Mucosa of descending colon (tissue), 3 donors: Measurements from ENCODE around the gene CHMP5. TPM values are rescaled to one million over a fixed set of nuclear protein-coding genes. Genes with fewer than 3 reads are reported as not detected.

ENCODE experiments used
- ATAC-seq: fragments of 200-7000 bp; cut with Tn5 transposase; one replicate; pipeline ENCODE4 v1.9.1; 2020; ENCODE audit warnings: mild to moderate bottlenecking, moderate library complexity
- DNase-seq, 3 donors: peaks; one replicate each; pipeline ENCODE4 v3.0.0-alpha.2; 2020
- H3K36me3 ChIP-seq: fragments of 200-600 bp; one replicate; pipeline ENCODE4 v1.8.0; 2021; ENCODE audit warnings: low read depth, mild to moderate bottlenecking
- H3K4me1 ChIP-seq: fragments of 200-600 bp; one replicate; pipeline ENCODE4 v1.8.0; 2021; ENCODE audit warnings: low read depth, mild to moderate bottlenecking
- H3K4me3 ChIP-seq: fragments of 200-600 bp; one replicate; pipeline ENCODE4 v1.8.0; 2021; ENCODE audit warnings: mild to moderate bottlenecking
- H3K9me3 ChIP-seq: fragments of 200-600 bp; one replicate; pipeline ENCODE4 v1.8.0; 2021; ENCODE audit warnings: mild to moderate bottlenecking
- CTCF ChIP-seq: fragments of 200-600 bp; IDR thresholded peaks from one replicate; pipeline ENCODE4 v1.8.0; 2022; ENCODE audit warnings: antibody characterized with exemption, mild to moderate bottlenecking
- intact Hi-C, 2 donors: fragments of 100-400 bp; cut with DNase I in 1 of 2; cut with micrococcal nuclease in 1 of 2; formaldehyde crosslinking; loops; one replicate each; pipeline versions ENCODE4 v1.11.0 to v1.11.1; 2022; cut with DNase I, micrococcal nuclease
- total RNA-seq, 3 donors: library from RNA; stranded (reverse); fragmentation: NEBNext Ultra II Directional in 2 of 3; extraction: Animal tissue kit (Norgen Biotek cat#: 25700) in 2 of 3; gene quantifications; one replicate each; pipeline versions ENCODE4 v1.2.1 to v1.2.4, GENCODE V29; 2021 to 2023
- donor health status: DM: no; HTN: no; CAD: no; lungs with moderate emphysema.
- donor health status: DM: no; HTN: no; CAD: no.
- donor health status: DM: no; HTN: yes; CAD: no.

CHMP5 gene
- total RNA-seq, 3 donors from 2014 or later: 72.2 to 98.1 (median 84.3) TPM

GRCh38 chr9:33287087-33287490 lies 22.2 kb downstream of the CHMP5 start:
- TF ChIP-seq CTCF: peak; percentile 47
- peak; percentile 27 for ATAC-seq
- H3K4me1 ChIP-seq: peaks cover 14% of the 10 kb centered on the region
- H3K9me3 ChIP-seq: no peaks in the 10 kb centered on the region
- intact Hi-C loops: no loop called here
- H3K4me3 ChIP-seq: no peak overlapping the region
- H3K36me3 ChIP-seq: no peaks in the 10 kb centered on the region
- peak in 1 of 3 donors; percentile 71 for DNase-seq

- ATAC-seq (no peak), DNase-seq (peak in 1 of 3 donors; percentile 35)
- no peak overlapping the region for H3K4me3 ChIP-seq
- no peaks in the 10 kb centered on the region for H3K36me3 ChIP-seq
- TF ChIP-seq CTCF: no peak
- intact Hi-C loops: no loop called here
- peaks cover 17% of the 10 kb centered on the region for H3K4me1 ChIP-seq
- H3K9me3 ChIP-seq: no peaks in the 10 kb centered on the region
These were observed 23.4 kb downstream of the CHMP5 start for GRCh38 chr9:33288235-33288634.

- intact Hi-C loops: no loop called here
- DNase-seq (peak in 2 of 3 donors; percentile 53 to 66), ATAC-seq (no peak)
- Histone ChIP-seq H3K4me1 (peaks cover 24% of the 10 kb centered on the region), H3K9me3 (no peaks in the 10 kb centered on the region), H3K36me3 (no peaks in the 10 kb centered on the region), H3K4me3 (no peak overlapping the region)
- TF ChIP-seq CTCF: no peak
These were observed 24.1 kb downstream of the CHMP5 start for GRCh38 chr9:33288828-33289483.

GRCh38 chr9:33289496-33289895 lies 24.6 kb downstream of the CHMP5 start:
- no peak overlapping the region for H3K4me3 ChIP-seq
- H3K9me3 ChIP-seq: no peaks in the 10 kb centered on the region
- intact Hi-C loops: no loop called here
- DNase-seq (peak; percentile 37 to 53 (median 49)), ATAC-seq (no peak)
- H3K4me1 ChIP-seq: peaks cover 24% of the 10 kb centered on the region
- TF ChIP-seq CTCF: no peak
- no peaks in the 10 kb centered on the region for H3K36me3 ChIP-seq

GRCh38 chr9:33289936-33290246 lies 25.0 kb downstream of the CHMP5 start:
- intact Hi-C loops: no loop called here
- Histone ChIP-seq H3K4me3 (peak overlapping the region; percentile 64), H3K4me1 (peaks cover 24% of the 10 kb centered on the region), H3K36me3 (no peaks in the 10 kb centered on the region), H3K9me3 (no peaks in the 10 kb centered on the region)
- peak; percentile 30 for ATAC-seq
- no peak for TF ChIP-seq CTCF
- no peak for DNase-seq
